ENCODE results near the gene PRKCH.

DNA sequence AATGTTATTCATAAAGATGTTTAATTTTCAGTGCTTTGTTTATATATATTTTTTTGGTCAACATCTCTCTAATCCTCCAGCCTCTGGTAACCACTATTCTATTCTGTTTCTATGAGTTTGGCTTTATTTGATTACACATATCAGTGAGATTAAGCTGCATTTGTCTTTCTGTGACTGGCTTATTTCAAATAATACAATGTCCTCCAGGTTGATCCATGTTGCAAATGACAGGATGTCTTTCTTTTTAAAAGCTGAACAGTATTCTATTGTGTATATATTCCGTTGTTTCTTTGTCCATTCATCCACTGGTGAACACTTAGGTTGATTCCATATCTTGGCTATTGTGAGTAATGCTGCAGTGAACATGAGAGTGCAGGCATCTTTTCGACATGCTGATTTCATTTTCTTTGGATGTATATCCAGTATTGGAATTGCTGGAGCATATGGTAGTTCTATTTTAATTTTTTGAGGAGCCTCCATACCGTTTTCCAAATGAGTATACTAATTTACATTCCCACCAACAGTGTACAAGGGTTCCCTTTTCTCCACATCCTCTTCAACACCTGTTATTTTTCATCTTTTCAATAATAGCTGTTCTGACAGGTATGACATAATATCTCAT lies 142.4 kb downstream of the PRKCH start:
- TF ChIP-seq CTCF (conservative IDR thresholded peaks at IDR 0.05; ENCODE audit: low read depth, low read length), result no peak
- no peak for TF ChIP-seq EZH2phosphoT487 (IDR thresholded peaks at IDR 0.05; ENCODE audit: borderline replicate concordance, low read length)
- no peak for TF ChIP-seq EZH2 (IDR thresholded peaks at IDR 0.05; ENCODE audit: low read length, unreplicated experiment)
